ENCODE measurements around the gene TAF5L. TPM values are rescaled to one million over a fixed set of nuclear protein-coding genes. Genes with fewer than 3 reads are reported as not detected.

TAF5L gene
- total and polyA plus RNA-seq, 2 of the 4 experiments (the other 2 are of a cell fraction): 17.9 to 18.6 TPM

DNA sequence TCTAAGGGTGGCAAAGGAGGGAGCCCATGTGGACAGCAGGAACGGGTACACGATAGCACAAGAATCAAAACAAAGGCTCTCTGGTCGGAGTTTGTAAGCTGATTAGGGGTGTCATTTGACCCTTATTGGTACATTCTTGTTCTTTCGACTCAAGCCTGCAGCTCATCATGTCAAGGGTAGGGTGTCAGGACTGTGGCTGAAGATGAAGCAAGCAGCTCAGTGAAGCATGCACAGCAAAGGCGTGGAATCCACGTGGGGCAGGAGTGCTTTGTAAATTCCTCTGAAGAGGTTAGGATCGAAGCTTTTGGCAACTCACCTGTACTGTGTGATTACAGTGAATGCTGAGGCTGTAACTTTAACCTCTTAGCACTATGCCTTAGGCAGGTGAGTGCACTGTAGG, 62.7 kb downstream of the TAF5L start:
- ATAC-seq (ENCODE audit: low read depth) (no peak), DNase-seq (no peak)
- BruUV-seq (replicated peaks): no TSS peak

More for the DNA sequence above, 62.7 kb downstream of the TAF5L start:
- dilution Hi-C loops (cut with HindIII; ENCODE audit: low sequenced_read_pairs, unreplicated experiment) (no loop called here), in situ Hi-C loops (cut with MboI; ENCODE audit: low sequenced_read_pairs) (no loop called here), intact Hi-C loops (cut with micrococcal nuclease) (no loop called here)
- H2BK120ac ChIP-seq (ENCODE audit: low read depth, low read length): no peak overlapping the region
- H4K91ac ChIP-seq (ENCODE audit: insufficient read depth, low read depth, low read length): no peak overlapping the region; the same call in 1 of the 2 replicates
- CTCF ChIA-PET: interaction anchor here (0.6 kb wide), 1 partner anchor 34 kb away, joined by 4 read pairs; no protein-coding TSS in a partner anchor
- no peak overlapping the region for H3K4me3 ChIP-seq (ENCODE audit: insufficient read depth, low read depth, low read length)
- WGBS, 2 experiments (ENCODE audit: extremely low coverage in 2 of 2, insufficient read length in 1 of 2): no CpG with 5 or more reads among the region's 7 CpGs
- no peak overlapping the region for H4K5ac ChIP-seq (ENCODE audit: low read depth, low read length)
- H3K4ac ChIP-seq (ENCODE audit: low read depth, low read length): no peak overlapping the region
- no peak overlapping the region for H4K8ac ChIP-seq (ENCODE audit: low read depth in 2 of 2, low read length in 2 of 2)
- no peak overlapping the region; the same call in 1 of the 2 replicates for H2BK20ac ChIP-seq (ENCODE audit: low read depth, low read length)
- H2BK5ac ChIP-seq (ENCODE audit: low read depth, low read length, poor library complexity, severe bottlenecking): no peak overlapping the region
- H3K27ac ChIP-seq (ENCODE audit: insufficient read depth, low read length): no peak overlapping the region
- POLR2A ChIA-PET (ENCODE audit: unreplicated experiment): no interaction called here
- H3K18ac ChIP-seq (ENCODE audit: low read depth, low read length): no peak overlapping the region
- H3K9ac ChIP-seq (ENCODE audit: low read depth, low read length): no peak overlapping the region
- H3K27me3 ChIP-seq (ENCODE audit: control insufficient read depth, insufficient read depth, low read length): no peaks in the 10 kb centered on the region
- H2BK15ac ChIP-seq (ENCODE audit: low read depth, low read length): no peak overlapping the region
- H3K23ac ChIP-seq (ENCODE audit: low read depth, low read length): no peak overlapping the region
- peak; percentile 42; the same call in 1 of the 2 replicates for TF ChIP-seq MXI1 (IDR thresholded peaks at IDR 0.05; ENCODE audit: borderline replicate concordance, low read depth, low read length)
- TF ChIP-seq, protein P1, sequence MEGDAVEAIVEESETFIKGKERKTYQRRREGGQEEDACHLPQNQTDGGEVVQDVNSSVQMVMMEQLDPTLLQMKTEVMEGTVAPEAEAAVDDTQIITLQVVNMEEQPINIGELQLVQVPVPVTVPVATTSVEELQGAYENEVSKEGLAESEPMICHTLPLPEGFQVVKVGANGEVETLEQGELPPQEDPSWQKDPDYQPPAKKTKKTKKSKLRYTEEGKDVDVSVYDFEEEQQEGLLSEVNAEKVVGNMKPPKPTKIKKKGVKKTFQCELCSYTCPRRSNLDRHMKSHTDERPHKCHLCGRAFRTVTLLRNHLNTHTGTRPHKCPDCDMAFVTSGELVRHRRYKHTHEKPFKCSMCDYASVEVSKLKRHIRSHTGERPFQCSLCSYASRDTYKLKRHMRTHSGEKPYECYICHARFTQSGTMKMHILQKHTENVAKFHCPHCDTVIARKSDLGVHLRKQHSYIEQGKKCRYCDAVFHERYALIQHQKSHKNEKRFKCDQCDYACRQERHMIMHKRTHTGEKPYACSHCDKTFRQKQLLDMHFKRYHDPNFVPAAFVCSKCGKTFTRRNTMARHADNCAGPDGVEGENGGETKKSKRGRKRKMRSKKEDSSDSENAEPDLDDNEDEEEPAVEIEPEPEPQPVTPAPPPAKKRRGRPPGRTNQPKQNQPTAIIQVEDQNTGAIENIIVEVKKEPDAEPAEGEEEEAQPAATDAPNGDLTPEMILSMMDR (conservative IDR thresholded peaks at IDR 0.05; ENCODE audit: low read depth, low read length): no peak
- H4K20me1 ChIP-seq (ENCODE audit: insufficient read depth, low read length): no peaks in the 10 kb centered on the region
- H2AK5ac ChIP-seq (ENCODE audit: low read depth, low read length): no peak overlapping the region
- no peak overlapping the region for H2AK9ac ChIP-seq (replicated peaks; ENCODE audit: low read depth, low read length, poor library complexity)
- no peak overlapping the region for H3K14ac ChIP-seq (replicated peaks; ENCODE audit: low read depth, low read length)
- H3K56ac ChIP-seq (ENCODE audit: extremely low read depth, insufficient read depth, low read length): no peak overlapping the region
- H3K4me2 ChIP-seq (ENCODE audit: low read depth, low read length): no peak overlapping the region
- no peaks in the 10 kb centered on the region for H3K9me3 ChIP-seq (ENCODE audit: control insufficient read depth, insufficient read depth, low read length)
- H3K4me1 ChIP-seq (ENCODE audit: control insufficient read depth, insufficient read depth, low read length): no peaks in the 10 kb centered on the region
- H3K36me3 ChIP-seq (ENCODE audit: control insufficient read depth, insufficient read depth, low read length): no peaks in the 10 kb centered on the region
- H3K9me1 ChIP-seq (ENCODE audit: insufficient read depth, low read length): no peaks in the 10 kb centered on the region
- peak overlapping the region; percentile 47 for H2AFZ ChIP-seq (replicated peaks; ENCODE audit: low read length, poor library complexity)
- H3K79me1 ChIP-seq (ENCODE audit: low read depth in 1 of 2, low read length in 2 of 2): peaks cover 0 to 3% of the 10 kb centered on the region in 2 experiments; a peak in 1 of 4 replicates
